ENCODE results near the gene PPP2R2C. TPM values are rescaled to one million over a fixed set of nuclear protein-coding genes. Genes with fewer than 3 reads are reported as not detected.

Gene PPP2R2C
- total RNA-seq, 1 experiment from 2014 or later, result 26.7 TPM

GRCh38 chr4:6278801-6279197, 193.6 kb downstream of the PPP2R2C start:
- DNase-seq (ENCODE audit: low read depth, low spot score), result no peak
- no peak for TF ChIP-seq POLR2AphosphoS5 (IDR thresholded peaks at IDR 0.05; ENCODE audit: low read depth, low read length)
- TF ChIP-seq SIN3A (IDR thresholded peaks at IDR 0.05; ENCODE audit: borderline replicate concordance, insufficient read depth, low read depth, low read length), result no peak
- TF ChIP-seq, protein P1, sequence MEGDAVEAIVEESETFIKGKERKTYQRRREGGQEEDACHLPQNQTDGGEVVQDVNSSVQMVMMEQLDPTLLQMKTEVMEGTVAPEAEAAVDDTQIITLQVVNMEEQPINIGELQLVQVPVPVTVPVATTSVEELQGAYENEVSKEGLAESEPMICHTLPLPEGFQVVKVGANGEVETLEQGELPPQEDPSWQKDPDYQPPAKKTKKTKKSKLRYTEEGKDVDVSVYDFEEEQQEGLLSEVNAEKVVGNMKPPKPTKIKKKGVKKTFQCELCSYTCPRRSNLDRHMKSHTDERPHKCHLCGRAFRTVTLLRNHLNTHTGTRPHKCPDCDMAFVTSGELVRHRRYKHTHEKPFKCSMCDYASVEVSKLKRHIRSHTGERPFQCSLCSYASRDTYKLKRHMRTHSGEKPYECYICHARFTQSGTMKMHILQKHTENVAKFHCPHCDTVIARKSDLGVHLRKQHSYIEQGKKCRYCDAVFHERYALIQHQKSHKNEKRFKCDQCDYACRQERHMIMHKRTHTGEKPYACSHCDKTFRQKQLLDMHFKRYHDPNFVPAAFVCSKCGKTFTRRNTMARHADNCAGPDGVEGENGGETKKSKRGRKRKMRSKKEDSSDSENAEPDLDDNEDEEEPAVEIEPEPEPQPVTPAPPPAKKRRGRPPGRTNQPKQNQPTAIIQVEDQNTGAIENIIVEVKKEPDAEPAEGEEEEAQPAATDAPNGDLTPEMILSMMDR (IDR thresholded peaks at IDR 0.05), result no peak
- no peak for TF ChIP-seq TCF7L2 (IDR thresholded peaks at IDR 0.05; ENCODE audit: low read depth, low read length)
- TF ChIP-seq REST (IDR thresholded peaks at IDR 0.05; ENCODE audit: insufficient read depth in 1 of 2, low read depth in 2 of 2, low read length in 1 of 2), result no peak
- BruUV-seq (replicated peaks), result no TSS peak
- ATAC-seq, result no peak
- Histone ChIP-seq H3K4me1 (ENCODE audit: control insufficient read depth, insufficient read depth, low read length) (peaks cover 10% of the 10 kb centered on the region), H3K36me3 (ENCODE audit: control insufficient read depth, insufficient read depth, low read length) (no peaks in the 10 kb centered on the region), H3K4me3 (ENCODE audit: low read depth in 2 of 2, low read length in 2 of 2) (no peak overlapping the region), H3K9me3 (ENCODE audit: control insufficient read depth, insufficient read depth, low read depth, low read length) (no peaks in the 10 kb centered on the region), H3K27me3 (ENCODE audit: control insufficient read depth, insufficient read depth, low read length) (no peaks in the 10 kb centered on the region), H3K27ac (ENCODE audit: low read length) (no peak overlapping the region)
- in situ Hi-C loops (cut with HindIII; ENCODE audit: low pct_unique_long_range_greater_than_20kb, low sequenced_read_pairs), result no loop called here
- intact Hi-C loops (cut with micrococcal nuclease; ENCODE audit: unreplicated experiment), result no loop called here
- POLR2A ChIA-PET, result no interaction called here
- CTCF ChIA-PET, result no interaction called here

- peaks cover 15% of the 10 kb centered on the region for H3K4me1 ChIP-seq (ENCODE audit: control insufficient read depth, insufficient read depth, low read length)
- no peak for TF ChIP-seq TCF7L2 (IDR thresholded peaks at IDR 0.05; ENCODE audit: low read depth, low read length)
- TF ChIP-seq POLR2AphosphoS5 (IDR thresholded peaks at IDR 0.05; ENCODE audit: low read depth, low read length), result no peak
- no peak for TF ChIP-seq REST (IDR thresholded peaks at IDR 0.05; ENCODE audit: insufficient read depth in 1 of 2, low read depth in 2 of 2, low read length in 1 of 2)
- no peak for TF ChIP-seq SIN3A (IDR thresholded peaks at IDR 0.05; ENCODE audit: borderline replicate concordance, insufficient read depth, low read depth, low read length)
- TF ChIP-seq, protein P1 (IDR thresholded peaks at IDR 0.05), result no peak
- no peak overlapping the region for H3K4me3 ChIP-seq (ENCODE audit: low read depth in 2 of 2, low read length in 2 of 2)
- H3K27ac ChIP-seq (ENCODE audit: low read length), result no peak overlapping the region
- no peaks in the 10 kb centered on the region for H3K9me3 ChIP-seq (ENCODE audit: control insufficient read depth, insufficient read depth, low read depth, low read length)
- ChIA-PET CTCF (no interaction called here), POLR2A (interaction anchor here (0.6 kb wide), 1 partner anchor 9 kb away, joined by 3 read pairs; no protein-coding TSS in a partner anchor)
- H3K27me3 ChIP-seq (ENCODE audit: control insufficient read depth, insufficient read depth, low read length), result no peaks in the 10 kb centered on the region
- DNase-seq (ENCODE audit: low read depth, low spot score), result no peak
- ATAC-seq, result no peak
- in situ Hi-C loops (cut with HindIII; ENCODE audit: low pct_unique_long_range_greater_than_20kb, low sequenced_read_pairs) (no loop called here), intact Hi-C loops (cut with micrococcal nuclease; ENCODE audit: unreplicated experiment) (no loop called here)
- no TSS peak for BruUV-seq (replicated peaks)
- no peaks in the 10 kb centered on the region for H3K36me3 ChIP-seq (ENCODE audit: control insufficient read depth, insufficient read depth, low read length)
These were observed 194.2 kb downstream of the PPP2R2C start for GRCh38 chr4:6277935-6278800.
